DND-41 (cell line): Measurements from ENCODE around the gene MSRB3.

ENCODE experiments used
- ATAC-seq: fragments of 200-7000 bp; cut with Tn5 transposase; 3 replicates; pipeline ENCODE4 v1.9.1; 2021; ENCODE audit warnings: low read depth; ENCODE audit not compliant: insufficient read depth
- DNase-seq: peaks from one replicate; pipeline ENCODE4 v3.0.0-alpha.2; 2020
- H2AFZ ChIP-seq: 2 replicates; pipeline ENCODE4 v1.6.0; 2012; ENCODE audit warnings: low read depth, low read length
- H3K27ac ChIP-seq: 2 replicates; pipeline ENCODE4 v1.5.1; 2012; ENCODE audit warnings: low read length, inconsistent platforms
- H3K27me3 ChIP-seq: fragments of 200-600 bp; sonication (generic); 2 replicates; pipeline ENCODE4 v1.6.0; 2012; ENCODE audit warnings: low read length, mild to moderate bottlenecking, inconsistent platforms; ENCODE audit not compliant: insufficient read depth, poor library complexity
- H3K36me3 ChIP-seq: 2 replicates; pipeline ENCODE4 v1.5.1; 2012; ENCODE audit warnings: low read length, inconsistent platforms; ENCODE audit not compliant: insufficient read depth
- H3K4me1 ChIP-seq: 2 replicates; pipeline ENCODE4 v1.5.1; 2012; ENCODE audit warnings: mild to moderate bottlenecking, low read length; ENCODE audit not compliant: insufficient read depth
- H3K4me2 ChIP-seq: 2 replicates; pipeline ENCODE4 v1.6.0; 2012; ENCODE audit warnings: mild to moderate bottlenecking, moderate library complexity, low read length, inconsistent platforms; ENCODE audit not compliant: insufficient read depth
- H3K4me3 ChIP-seq, 2 experiments: fragments of 200-600 bp in 1 of 2; shearing (Covaris generic) in 1 of 2; 2 replicates each; pipeline ENCODE4 v1.5.1; 2012 to 2016; ENCODE audit warnings: inconsistent platforms in 2 of 2, low read length in 2 of 2, mild to moderate bottlenecking in 2 of 2, low read depth in 1 of 2, moderate library complexity in 1 of 2
- H3K79me2 ChIP-seq: 2 replicates; pipeline ENCODE4 v1.6.0; 2012; ENCODE audit warnings: low read length, inconsistent platforms; ENCODE audit not compliant: insufficient read depth
- H3K9ac ChIP-seq: 2 replicates; pipeline ENCODE4 v1.6.0; 2012; ENCODE audit warnings: low read depth, mild to moderate bottlenecking, inconsistent platforms, low read length, moderate library complexity
- H3K9me3 ChIP-seq: 2 replicates; pipeline ENCODE4 v1.5.1; 2012; ENCODE audit warnings: low read length, moderate library complexity, mild to moderate bottlenecking, inconsistent platforms; ENCODE audit not compliant: insufficient read depth, severe bottlenecking
- H4K20me1 ChIP-seq: 2 replicates; pipeline ENCODE4 v1.6.0; 2012; ENCODE audit warnings: low read length; ENCODE audit not compliant: insufficient read depth
- EZH2 ChIP-seq: IDR thresholded peaks from 3 replicates; pipeline ENCODE4 v1.6.1; 2012; ENCODE audit warnings: borderline replicate concordance, low read depth, mild to moderate bottlenecking, moderate library complexity, low read length, inconsistent platforms; ENCODE audit not compliant: severe bottlenecking
- TF ChIP-seq, protein P1 (sequence below): IDR thresholded peaks from 2 replicates; pipeline ENCODE4 v1.5.1; 2012; ENCODE audit warnings: borderline replicate concordance, low read length, moderate library complexity, mild to moderate bottlenecking; ENCODE audit not compliant: poor library complexity, severe bottlenecking; ENCODE audit errors: extremely low read depth

MSRB3 gene

DNA sequence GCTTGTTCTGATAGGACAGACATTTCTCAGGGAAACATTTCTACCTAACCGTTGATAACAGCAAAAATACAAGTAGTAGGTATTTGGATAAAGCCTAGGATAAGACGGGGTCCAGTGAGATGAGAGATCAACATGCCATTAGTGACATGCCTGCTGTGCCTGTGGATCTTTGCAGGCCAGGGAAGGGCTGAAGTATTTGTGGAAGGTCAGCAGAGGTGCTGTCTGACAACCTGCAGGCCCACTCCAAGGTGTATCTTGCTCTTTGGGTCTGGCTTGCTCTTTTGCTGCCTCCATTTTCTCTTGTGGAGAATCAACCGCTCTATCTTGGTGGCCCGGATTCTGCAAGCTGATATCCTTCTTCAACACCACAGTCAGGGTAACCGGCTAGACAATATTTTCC lies 46.7 kb downstream of the MSRB3 start:
- H3K4me1 ChIP-seq = no peaks in the 10 kb centered on the region
- no peak for TF ChIP-seq EZH2
- TF ChIP-seq, protein P1, sequence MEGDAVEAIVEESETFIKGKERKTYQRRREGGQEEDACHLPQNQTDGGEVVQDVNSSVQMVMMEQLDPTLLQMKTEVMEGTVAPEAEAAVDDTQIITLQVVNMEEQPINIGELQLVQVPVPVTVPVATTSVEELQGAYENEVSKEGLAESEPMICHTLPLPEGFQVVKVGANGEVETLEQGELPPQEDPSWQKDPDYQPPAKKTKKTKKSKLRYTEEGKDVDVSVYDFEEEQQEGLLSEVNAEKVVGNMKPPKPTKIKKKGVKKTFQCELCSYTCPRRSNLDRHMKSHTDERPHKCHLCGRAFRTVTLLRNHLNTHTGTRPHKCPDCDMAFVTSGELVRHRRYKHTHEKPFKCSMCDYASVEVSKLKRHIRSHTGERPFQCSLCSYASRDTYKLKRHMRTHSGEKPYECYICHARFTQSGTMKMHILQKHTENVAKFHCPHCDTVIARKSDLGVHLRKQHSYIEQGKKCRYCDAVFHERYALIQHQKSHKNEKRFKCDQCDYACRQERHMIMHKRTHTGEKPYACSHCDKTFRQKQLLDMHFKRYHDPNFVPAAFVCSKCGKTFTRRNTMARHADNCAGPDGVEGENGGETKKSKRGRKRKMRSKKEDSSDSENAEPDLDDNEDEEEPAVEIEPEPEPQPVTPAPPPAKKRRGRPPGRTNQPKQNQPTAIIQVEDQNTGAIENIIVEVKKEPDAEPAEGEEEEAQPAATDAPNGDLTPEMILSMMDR = no peak
- H3K79me2 ChIP-seq = no peaks in the 10 kb centered on the region
- no peaks in the 10 kb centered on the region for H4K20me1 ChIP-seq
- no peak overlapping the region for H3K4me3 ChIP-seq
- ATAC-seq = no peak
- H2AFZ ChIP-seq = no peak overlapping the region
- H3K27ac ChIP-seq = no peak overlapping the region
- no peak overlapping the region for H3K4me2 ChIP-seq
- H3K9me3 ChIP-seq = no peaks in the 10 kb centered on the region
- no peaks in the 10 kb centered on the region for H3K27me3 ChIP-seq
- no peak for DNase-seq
- H3K36me3 ChIP-seq = no peaks in the 10 kb centered on the region
- H3K9ac ChIP-seq = no peak overlapping the region

DNA sequence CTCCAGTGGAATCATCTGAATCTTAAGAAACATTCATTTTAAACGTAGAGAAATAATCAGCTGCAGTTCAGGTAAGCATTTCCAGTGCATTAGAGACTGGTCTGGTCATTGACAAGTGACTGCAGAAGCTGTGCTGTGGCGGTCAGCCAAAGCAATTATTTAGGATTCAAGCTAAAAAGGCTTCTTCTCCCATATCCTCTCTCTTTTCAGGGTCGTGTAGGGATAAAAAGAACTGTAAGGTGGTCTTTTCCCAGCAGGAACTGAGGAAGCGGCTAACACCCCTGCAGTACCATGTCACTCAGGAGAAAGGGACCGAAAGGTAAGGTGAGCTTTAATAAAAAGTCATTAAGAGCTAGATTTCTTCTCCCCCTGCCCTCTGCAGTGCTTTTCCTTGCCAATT lies 48.1 kb downstream of the MSRB3 start:
- no peaks in the 10 kb centered on the region for H4K20me1 ChIP-seq
- H3K27me3 ChIP-seq = no peaks in the 10 kb centered on the region
- ATAC-seq = no peak
- no peak overlapping the region for H3K4me2 ChIP-seq
- no peaks in the 10 kb centered on the region for H3K9me3 ChIP-seq
- no peak for TF ChIP-seq EZH2
- TF ChIP-seq, protein P1 = no peak
- H2AFZ ChIP-seq = no peak overlapping the region
- H3K27ac ChIP-seq = no peak overlapping the region
- no peaks in the 10 kb centered on the region; the same call in 1 of the 2 replicates for H3K36me3 ChIP-seq
- no peaks in the 10 kb centered on the region for H3K79me2 ChIP-seq
- no peaks in the 10 kb centered on the region for H3K4me1 ChIP-seq
- no peak overlapping the region for H3K9ac ChIP-seq
- DNase-seq = no peak
- H3K4me3 ChIP-seq = no peak overlapping the region

DNA sequence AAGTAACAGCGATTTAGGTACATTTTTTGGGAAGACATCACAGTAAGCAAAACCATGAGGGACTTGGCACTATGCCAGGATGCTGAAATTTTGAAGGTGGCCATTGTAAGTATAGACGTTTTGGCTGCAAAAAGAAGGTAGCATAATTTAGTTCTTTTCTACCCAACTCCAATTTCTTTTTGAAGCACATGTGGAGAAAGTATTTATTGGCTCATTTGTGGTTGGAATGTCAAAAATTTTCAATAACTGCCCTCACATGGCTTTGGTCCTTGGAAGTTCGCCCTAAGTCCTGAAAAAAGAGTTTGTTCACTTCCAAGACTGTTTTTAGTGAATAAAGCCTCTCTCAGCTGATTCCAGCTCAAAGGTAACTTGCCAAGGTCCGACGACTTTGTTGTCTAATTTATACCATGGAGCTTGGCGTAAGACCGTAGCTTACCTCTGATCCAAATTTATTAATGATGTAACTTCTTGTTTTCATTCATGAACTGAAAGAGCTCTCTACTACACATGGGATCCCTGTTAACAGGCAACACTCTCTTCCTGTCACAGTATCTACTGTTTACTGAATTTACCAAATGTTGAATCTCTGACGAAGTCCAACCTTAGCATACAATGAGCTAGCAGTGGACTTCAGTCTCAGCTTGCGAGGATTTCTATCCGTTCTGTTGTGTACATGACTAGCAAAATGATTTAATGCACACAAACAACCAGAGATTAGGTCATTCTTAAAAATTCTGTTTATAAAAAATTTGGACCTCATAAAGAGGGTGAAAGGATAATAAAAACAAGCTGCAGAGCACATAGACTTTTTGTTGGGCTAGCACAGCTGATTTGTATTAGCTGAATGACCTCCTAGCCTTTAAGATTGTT lies 49.0 kb downstream of the MSRB3 start:
- Histone ChIP-seq H3K27ac (no peak overlapping the region), H3K4me1 (no peaks in the 10 kb centered on the region), H2AFZ (no peak overlapping the region), H3K9ac (no peak overlapping the region), H3K4me2 (no peak overlapping the region), H3K79me2 (no peaks in the 10 kb centered on the region), H3K36me3 (no peaks in the 10 kb centered on the region; the same call in 1 of the 2 replicates), H4K20me1 (no peaks in the 10 kb centered on the region), H3K9me3 (no peaks in the 10 kb centered on the region), H3K27me3 (no peaks in the 10 kb centered on the region), H3K4me3 (no peak overlapping the region)
- TF ChIP-seq, protein P1 = no peak
- ATAC-seq (no peak), DNase-seq (no peak)
